HG03565 (cell line): ENCODE measurements around the gene RIN3.

Experiments
- ATAC-seq: cut with Tn5 transposase; IDR thresholded peaks from one replicate; pipeline ENCODE4 v1.9.1; 2021; ENCODE audit warnings: mild to moderate bottlenecking, moderate library complexity; ENCODE audit not compliant: unreplicated experiment

RIN3 gene

GRCh38 chr14:92737206-92737605 lies 223.6 kb downstream of the RIN3 start:
- ATAC-seq, result no peak

DNA sequence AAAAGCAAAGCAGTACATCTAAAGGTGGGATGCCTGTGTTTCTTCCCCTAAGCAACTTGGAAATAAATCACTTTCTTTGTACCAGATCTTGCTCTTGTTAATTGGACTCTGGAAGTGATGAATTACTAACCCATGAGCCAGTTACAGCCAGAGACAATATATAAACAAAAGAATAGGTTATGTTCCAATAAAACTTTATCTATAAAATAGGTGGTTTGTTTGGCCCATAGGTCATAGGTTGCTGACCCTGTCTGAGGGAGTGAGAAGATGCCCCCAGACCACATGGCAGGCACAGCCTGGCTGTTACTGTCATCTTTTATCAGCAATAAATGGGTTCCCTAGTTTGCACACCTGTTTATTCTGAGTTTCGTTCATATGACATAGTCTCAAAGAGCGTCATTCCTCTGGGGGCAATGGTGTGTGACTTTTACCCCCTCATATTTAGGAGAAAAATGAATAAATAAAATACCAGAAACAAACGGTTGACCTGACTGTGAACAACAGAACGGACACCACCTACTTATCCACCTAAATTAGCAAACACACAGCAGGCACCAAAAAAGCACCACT lies 224.1 kb downstream of the RIN3 start:
- ATAC-seq, result no peak
